SU-DHL-6 (cell line): ENCODE measurements around the gene WDFY1.

ENCODE experiments used
- H2AFZ ChIP-seq: fragments of 200-600 bp; sonication (generic); 2 replicates; pipeline ENCODE4 v1.6.1; 2014; ENCODE audit warnings: low read depth, mild to moderate bottlenecking, moderate library complexity, mixed read lengths, antibody characterized with exemption, low read length; ENCODE audit not compliant: severe bottlenecking
- H3F3A ChIP-seq: fragments of 200-600 bp; shearing (Covaris generic); 2 replicates; pipeline ENCODE4 v1.6.0; 2016; ENCODE audit warnings: antibody characterized with exemption, mild to moderate bottlenecking; ENCODE audit not compliant: insufficient read depth
- H3K27ac ChIP-seq: fragments of 200-600 bp; sonication (generic); 2 replicates; pipeline ENCODE4 v1.5.1; 2016; ENCODE audit warnings: low read depth, mild to moderate bottlenecking, low read length, moderate library complexity, mixed read lengths
- H3K27me3 ChIP-seq: fragments of 200-600 bp; sonication (generic), shearing (Covaris generic); 2 replicates; pipeline ENCODE4 v1.6.0; 2014; ENCODE audit warnings: mild to moderate bottlenecking, low read length
- H3K36me3 ChIP-seq: fragments of 200-600 bp; sonication (generic); 2 replicates; pipeline ENCODE4 v1.6.1; 2014; ENCODE audit warnings: mild to moderate bottlenecking, low read length, mixed read lengths
- H3K4me2 ChIP-seq: fragments of 300-600, 200-600 bp; shearing (Covaris generic), sonication (generic); 2 replicates; pipeline ENCODE4 v1.6.0; 2014; ENCODE audit warnings: low read length, low read depth, mild to moderate bottlenecking; ENCODE audit not compliant: poor library complexity, severe bottlenecking
- H3K4me3 ChIP-seq: fragments of 200-600 bp; sonication (generic); 2 replicates; pipeline ENCODE4 v1.5.1; 2014; ENCODE audit warnings: antibody characterized with exemption, low read length, mild to moderate bottlenecking, mixed read lengths; ENCODE audit not compliant: insufficient read depth, poor library complexity, severe bottlenecking
- H3K79me2 ChIP-seq: fragments of 200-600 bp; sonication (generic); 2 replicates; pipeline ENCODE4 v1.6.1; 2014; ENCODE audit warnings: mild to moderate bottlenecking, low read length, moderate library complexity; ENCODE audit not compliant: insufficient read depth
- H3K9ac ChIP-seq: fragments of 200-600 bp; sonication (generic); 2 replicates; pipeline ENCODE4 v1.7.0; 2014; ENCODE audit warnings: mild to moderate bottlenecking, low read length
- H3K9me2 ChIP-seq: fragments of 200-600 bp; sonication (generic); replicated peaks from 2 replicates; pipeline ENCODE4 v1.6.1; 2014; ENCODE audit warnings: low read length; ENCODE audit not compliant: insufficient read depth
- H3K9me3 ChIP-seq: fragments of 200-600 bp; sonication (generic); 2 replicates; pipeline ENCODE4 v1.6.1; 2014; ENCODE audit warnings: low read length, mixed read lengths; ENCODE audit not compliant: insufficient read depth
- H4K20me1 ChIP-seq: fragments of 200-600 bp; sonication (generic); 2 replicates; pipeline ENCODE4 v1.6.1; 2014; ENCODE audit warnings: low read depth, mild to moderate bottlenecking, antibody characterized with exemption, low read length, moderate library complexity, mixed read lengths
- CTCF ChIP-seq: fragments of 200-600 bp; sonication (generic); IDR thresholded peaks from one replicate; pipeline ENCODE4 v1.5.1; 2017; ENCODE audit warnings: antibody characterized with exemption, mild to moderate bottlenecking, low read length, moderate library complexity; ENCODE audit not compliant: insufficient read depth, poor library complexity, severe bottlenecking
- EZH2phosphoT487 ChIP-seq: fragments of 200-600 bp; sonication (generic), shearing (Covaris generic); conservative IDR thresholded peaks from 2 replicates; pipeline ENCODE4 v1.6.1; 2018; ENCODE audit warnings: mild to moderate bottlenecking, antibody characterized with exemption, low read length, moderate library complexity, mixed read lengths

The WDFY1 gene

GRCh38 chr2:223981241-223981640 lies 36.1 kb upstream of the WDFY1 start:
- Histone ChIP-seq H3K9me3 (no peaks in the 10 kb centered on the region), H3K27ac (no peak overlapping the region), H4K20me1 (no peaks in the 10 kb centered on the region), H3K4me3 (no peak overlapping the region), H3K9me2 (no peaks in the 10 kb centered on the region), H3K4me2 (no peak overlapping the region), H2AFZ (no peak overlapping the region), H3K36me3 (no peaks in the 10 kb centered on the region), H3F3A (no peaks in the 10 kb centered on the region), H3K79me2 (no peaks in the 10 kb centered on the region), H3K9ac (no peak overlapping the region), H3K27me3 (no peaks in the 10 kb centered on the region)
- TF ChIP-seq EZH2phosphoT487 (no peak), CTCF (no peak)

- Histone ChIP-seq H3K27me3 (no peaks in the 10 kb centered on the region), H3K36me3 (no peaks in the 10 kb centered on the region), H3K79me2 (no peaks in the 10 kb centered on the region), H2AFZ (no peak overlapping the region), H3K9ac (no peak overlapping the region), H3F3A (no peaks in the 10 kb centered on the region), H3K9me3 (no peaks in the 10 kb centered on the region), H4K20me1 (no peaks in the 10 kb centered on the region), H3K27ac (no peak overlapping the region), H3K4me3 (no peak overlapping the region), H3K4me2 (no peak overlapping the region), H3K9me2 (no peaks in the 10 kb centered on the region)
- TF ChIP-seq EZH2phosphoT487 (no peak), CTCF (no peak)
Measured at GRCh38 chr2:223980803-223981202, 35.7 kb upstream of the WDFY1 start.

- no peak overlapping the region for H3K4me2 ChIP-seq
- H3K9ac ChIP-seq: no peak overlapping the region
- TF ChIP-seq CTCF: no peak
- TF ChIP-seq EZH2phosphoT487: no peak
- no peak overlapping the region for H3K27ac ChIP-seq
- no peaks in the 10 kb centered on the region for H4K20me1 ChIP-seq
- H3K9me3 ChIP-seq: no peaks in the 10 kb centered on the region
- no peaks in the 10 kb centered on the region for H3K79me2 ChIP-seq
- H3K27me3 ChIP-seq: no peaks in the 10 kb centered on the region
- no peaks in the 10 kb centered on the region for H3K9me2 ChIP-seq
- no peaks in the 10 kb centered on the region for H3K36me3 ChIP-seq
- H3K4me3 ChIP-seq: no peak overlapping the region
- H3F3A ChIP-seq: no peaks in the 10 kb centered on the region
- H2AFZ ChIP-seq: no peak overlapping the region
Measured at GRCh38 chr2:223980397-223980735, 35.2 kb upstream of the WDFY1 start.
